IPS-NIHi7 (cell line): ENCODE measurements around the gene HMG20A.
"Not testable (repeated sequence)": the region's sequence is repeated elsewhere in the genome, so short reads cannot be mapped to it uniquely, and the experiment has no call there.

Experiments used
- DNase-seq: peaks from one replicate; pipeline ENCODE4 v3.0.0; 2012; ENCODE audit warnings: mixed read lengths; ENCODE audit errors: extremely low spot score

HMG20A gene

DNA sequence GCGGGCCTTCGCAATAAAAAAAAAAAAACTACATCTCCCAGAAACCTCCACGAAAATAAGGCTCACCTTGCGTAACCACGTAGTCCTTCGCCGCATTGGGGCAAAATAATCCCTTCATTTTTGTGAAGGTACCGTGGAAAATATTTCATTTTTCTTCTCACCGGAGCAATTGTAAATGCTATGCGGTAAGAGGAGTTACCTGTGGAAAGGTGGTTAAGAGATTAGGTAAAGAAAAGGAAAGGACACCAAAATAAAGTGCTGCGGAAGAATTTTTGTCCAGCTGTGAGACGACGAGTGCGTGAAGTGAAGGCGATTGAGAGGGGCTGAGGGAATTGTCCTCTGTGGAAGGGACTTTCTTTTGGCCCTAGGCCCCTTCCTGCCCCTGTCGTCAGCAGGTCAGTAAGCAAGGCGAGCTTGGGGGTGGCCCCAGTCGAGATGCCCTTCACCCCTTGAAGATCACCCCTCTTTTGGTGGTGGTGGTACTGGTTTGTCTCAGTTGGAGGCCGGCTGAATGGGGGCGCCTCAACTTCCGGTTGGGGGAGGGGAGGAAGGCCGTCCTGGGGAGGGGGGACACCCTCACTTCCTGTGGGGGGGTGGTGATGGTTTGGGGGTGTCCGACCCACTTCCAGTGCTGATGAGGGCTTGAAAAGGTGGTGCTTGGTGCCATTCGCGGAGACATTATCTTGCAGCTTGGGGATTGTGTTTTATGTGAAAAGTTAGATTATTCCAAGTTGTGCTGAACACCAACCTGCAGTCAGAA lies at the start of gene HMG20A:
Gene HMG20A (plus strand): TSS at position 279 of the 760 bp plus-strand sequence. CDS start 37,520 bp downstream, outside the sequence.
- peak; percentile 64 for DNase-seq

GRCh38 chr15:77371850-77372563 lies 48.7 kb upstream of the HMG20A start:
- DNase-seq, result no peak

DNA sequence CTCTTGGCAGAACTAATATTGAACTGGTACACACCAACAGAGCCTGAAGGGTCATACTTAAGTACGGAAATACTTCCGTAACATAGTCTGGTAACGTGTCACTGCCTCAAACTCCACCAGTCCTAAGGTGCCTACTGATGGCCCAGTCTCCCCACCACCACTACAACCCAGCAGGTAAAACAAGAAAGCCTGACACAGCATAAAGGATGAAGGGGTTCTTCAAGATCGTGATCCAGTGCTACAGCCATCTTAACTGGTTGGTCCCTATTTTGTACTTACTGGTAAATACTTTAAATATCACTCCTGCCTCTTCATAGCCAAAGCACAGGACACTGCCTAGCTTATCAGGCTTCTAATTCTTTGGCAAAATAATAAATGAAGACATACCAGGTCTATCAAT lies 47.2 kb upstream of the HMG20A start:
- DNase-seq, result no peak

DNA sequence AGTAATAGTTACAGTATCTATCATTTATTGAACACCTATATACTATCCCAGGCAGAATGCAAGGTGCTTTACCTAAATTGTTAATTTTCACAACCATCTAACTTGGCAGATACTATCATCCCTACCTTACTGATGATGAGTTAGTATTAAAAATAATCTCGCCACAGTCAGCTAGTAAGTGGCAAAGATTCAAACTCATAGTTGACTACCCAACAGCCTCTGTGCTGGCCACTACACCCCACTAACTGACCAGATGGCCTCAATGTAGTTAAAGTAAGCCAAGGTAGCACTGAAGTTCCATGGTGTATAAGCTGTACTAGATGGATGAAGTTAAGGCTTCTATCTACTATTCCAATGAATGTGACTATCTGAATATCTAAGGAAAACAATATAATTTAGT lies 45.6 kb upstream of the HMG20A start:
- no peak for DNase-seq

DNA sequence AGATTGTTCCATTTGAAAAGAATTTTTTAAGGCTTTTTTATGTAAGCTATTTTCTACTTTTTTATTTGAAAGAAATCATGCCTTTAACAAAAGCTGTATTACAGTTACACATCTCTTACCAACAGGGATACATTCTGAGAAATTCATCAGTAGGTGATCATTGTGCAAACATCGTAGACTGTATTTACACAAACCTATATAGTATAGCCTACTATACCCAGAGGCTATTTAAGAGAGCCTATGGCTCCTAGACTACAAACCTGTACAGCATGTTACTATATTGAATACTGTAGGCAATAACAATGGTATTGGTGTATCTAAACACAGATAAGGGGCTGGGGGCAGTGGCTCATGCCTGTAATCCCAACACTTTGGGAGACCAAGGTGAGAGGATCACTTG lies 43.9 kb upstream of the HMG20A start:
- no peak for DNase-seq

- no peak for DNase-seq
Measured at GRCh38 chr15:77380033-77380432, 40.7 kb upstream of the HMG20A start.

DNA sequence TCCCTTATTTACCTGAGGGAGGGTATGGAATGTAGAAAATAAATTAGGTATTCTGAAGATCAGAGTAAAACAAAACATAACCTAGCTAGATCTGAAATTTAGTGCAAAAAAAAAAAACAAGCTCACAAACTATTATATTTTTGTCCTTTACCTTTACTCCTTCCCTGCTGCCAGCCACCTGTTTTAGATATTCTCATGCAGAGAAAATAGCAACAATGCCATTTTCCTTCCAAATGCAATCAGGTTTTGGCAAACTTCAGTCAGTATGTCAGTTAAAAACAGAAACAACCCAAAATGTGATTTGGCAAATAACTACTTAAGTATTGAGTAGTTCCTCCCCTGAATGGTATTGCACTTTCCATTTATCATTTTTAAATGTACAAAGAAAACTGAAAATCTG lies 36.6 kb upstream of the HMG20A start:
- no peak for DNase-seq

DNA sequence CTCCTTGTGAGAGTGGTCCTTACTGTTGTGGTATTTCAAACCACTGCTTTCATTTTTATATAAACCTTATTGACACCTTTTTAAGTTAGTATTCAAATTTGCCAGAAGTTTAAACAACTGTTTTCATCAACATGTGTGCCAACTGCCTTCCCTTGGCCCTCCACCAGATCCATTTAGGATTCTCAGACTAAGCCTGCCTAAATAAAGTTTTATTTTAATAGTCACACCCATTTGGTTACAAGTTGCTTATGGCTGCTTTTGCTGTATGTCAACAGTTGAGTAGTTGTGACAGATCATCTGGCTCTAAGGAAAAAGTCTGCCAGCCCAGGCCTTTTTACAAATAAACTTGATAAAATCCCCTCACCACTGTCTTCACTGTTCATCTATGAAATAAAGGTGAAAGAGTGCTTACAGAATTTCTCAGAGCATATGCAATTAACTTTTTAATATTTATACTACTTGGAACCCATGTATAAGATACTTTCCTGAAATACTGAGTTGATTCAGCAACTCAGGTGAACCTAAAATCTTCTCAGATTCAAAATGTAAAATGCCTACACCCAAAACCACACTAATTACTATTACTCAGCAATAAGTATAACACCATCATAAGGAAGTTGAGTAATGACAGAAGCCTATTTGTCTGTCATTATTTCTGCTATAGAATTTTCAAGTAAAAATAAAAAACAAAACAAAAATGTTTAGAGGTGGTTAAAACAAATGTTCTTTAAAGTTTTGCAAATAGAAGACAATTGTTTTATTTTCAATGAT lies 35.9 kb upstream of the HMG20A start:
- no peak for DNase-seq

DNA sequence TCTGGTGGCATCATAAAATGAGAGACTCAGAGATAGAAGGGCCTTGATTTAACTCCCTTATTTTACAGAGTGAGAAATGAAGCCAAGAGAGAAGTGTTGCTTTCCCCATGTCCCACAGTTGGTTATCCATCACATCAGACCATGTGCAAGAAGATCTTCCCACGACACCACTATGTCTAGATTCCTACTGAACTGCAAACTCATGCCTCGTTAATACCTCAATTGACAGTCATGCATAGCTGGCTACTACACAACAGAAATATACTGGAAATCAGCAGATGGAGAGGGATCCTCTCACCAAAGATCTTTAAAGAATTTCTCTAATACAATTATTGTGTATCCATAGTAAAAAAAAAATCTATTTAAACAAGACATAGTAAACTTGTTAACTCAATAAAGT lies 34.1 kb upstream of the HMG20A start:
- DNase-seq, result no peak

GRCh38 chr15:77387365-77388105 lies 33.2 kb upstream of the HMG20A start:
- DNase-seq, result no peak

- no peak for DNase-seq
Measured at GRCh38 chr15:77391372-77391951, 29.2 kb upstream of the HMG20A start.

GRCh38 chr15:77392762-77393470 lies 27.8 kb upstream of the HMG20A start:
- no peak for DNase-seq

- no peak for DNase-seq
Measured at GRCh38 chr15:77393471-77393840, 27.2 kb upstream of the HMG20A start.

DNA sequence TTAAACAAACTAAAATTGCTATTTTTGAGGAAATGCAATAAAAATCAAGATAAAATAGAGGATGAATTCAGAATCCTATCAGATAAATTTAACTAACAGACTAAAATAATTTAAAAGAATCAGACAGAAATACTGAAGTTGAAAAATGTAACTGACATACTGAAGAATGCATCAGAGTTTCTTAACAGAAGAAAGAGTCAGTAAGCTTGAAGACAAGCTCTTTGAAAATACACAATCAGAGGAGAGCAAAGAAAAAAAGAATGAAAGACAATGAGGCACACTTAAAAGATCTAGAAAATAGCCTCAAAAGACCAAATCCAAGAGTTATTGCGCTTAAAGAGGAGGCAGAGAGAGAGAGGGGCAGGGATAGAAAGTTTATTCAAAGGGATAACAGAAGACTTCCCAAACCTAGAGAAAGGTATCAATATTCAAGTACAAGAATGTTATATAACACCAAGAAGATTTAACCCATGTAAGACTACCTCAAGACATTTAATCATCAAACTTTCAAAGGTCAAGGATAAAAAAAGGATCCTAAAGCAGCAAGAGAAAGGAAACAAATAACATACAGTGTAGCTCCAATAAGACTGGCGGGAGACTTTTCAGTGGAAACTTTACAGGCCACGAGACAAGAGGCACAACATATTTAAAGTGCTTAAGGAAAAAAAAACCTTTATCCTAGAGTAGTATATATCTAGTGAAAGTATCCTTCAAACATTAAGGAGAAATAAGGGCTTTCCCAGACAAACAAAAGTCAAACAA lies 25.5 kb upstream of the HMG20A start:
- no peak for DNase-seq

DNA sequence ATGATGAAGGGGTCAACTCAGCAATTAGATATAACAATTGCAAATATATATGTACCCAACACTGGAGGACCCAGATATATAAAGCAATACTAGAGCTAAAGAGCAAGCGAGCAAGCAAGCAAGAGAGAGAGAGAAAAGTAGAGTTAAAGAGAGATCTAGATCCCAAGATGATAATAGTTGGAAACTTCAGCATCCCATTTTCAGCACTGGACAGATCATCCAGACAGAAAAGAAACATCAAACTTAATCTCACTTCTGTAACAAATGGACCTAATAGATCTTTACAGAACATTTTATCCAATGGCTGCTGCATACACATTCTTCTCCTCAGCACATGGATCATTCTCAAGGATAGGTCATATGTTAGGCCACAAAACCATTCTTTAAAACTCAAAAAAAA lies 24.0 kb upstream of the HMG20A start:
- no peak for DNase-seq

DNA sequence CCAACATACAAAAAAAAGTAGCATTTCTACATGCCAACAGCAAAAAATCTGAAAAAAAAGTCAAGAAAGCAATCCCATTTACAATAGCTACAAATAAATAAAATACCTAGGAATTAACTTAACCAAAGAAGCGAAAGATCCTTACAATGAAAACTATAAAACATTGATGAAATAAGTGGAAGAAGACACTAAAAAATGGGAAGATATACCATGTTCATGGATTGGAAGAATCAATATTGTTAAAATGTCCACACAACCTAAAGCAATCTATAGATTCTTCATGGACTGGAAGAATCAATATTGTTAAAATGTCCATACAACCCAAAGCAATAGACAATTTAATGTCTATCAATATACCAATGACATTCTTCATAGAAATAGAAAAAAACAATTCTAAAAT lies 21.8 kb upstream of the HMG20A start:
- no peak for DNase-seq

GRCh38 chr15:77400258-77400657 lies 20.4 kb upstream of the HMG20A start:
- no peak for DNase-seq

DNA sequence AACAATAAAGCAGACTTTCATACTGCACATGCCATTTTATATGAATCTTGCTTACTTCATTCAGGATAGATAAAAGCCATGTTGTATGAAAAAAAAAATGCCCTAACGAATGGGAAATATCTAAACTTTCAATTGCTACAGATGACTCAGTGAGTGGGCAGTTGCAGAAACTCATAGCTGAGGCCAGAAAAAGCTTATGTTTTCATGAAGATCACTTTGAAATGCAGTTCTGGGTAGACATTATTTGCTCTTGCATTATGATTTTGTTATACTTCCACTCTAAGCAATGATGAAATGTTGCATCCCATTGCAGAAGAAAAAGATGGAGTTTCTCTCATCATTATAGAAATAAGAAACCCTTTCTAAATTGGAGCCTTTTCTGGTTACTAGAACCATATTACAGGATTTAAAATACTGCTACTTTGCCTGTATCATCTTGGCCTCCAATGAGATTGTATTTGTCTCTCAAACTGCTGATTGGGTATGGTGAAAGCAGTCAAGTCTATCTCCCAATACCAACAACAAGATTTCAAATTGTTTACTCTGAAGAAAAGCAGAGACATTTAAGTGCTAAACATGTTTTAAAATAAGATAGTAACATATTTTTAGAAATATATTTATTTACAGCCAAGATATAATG lies 17.8 kb upstream of the HMG20A start:
- no peak for DNase-seq

DNA sequence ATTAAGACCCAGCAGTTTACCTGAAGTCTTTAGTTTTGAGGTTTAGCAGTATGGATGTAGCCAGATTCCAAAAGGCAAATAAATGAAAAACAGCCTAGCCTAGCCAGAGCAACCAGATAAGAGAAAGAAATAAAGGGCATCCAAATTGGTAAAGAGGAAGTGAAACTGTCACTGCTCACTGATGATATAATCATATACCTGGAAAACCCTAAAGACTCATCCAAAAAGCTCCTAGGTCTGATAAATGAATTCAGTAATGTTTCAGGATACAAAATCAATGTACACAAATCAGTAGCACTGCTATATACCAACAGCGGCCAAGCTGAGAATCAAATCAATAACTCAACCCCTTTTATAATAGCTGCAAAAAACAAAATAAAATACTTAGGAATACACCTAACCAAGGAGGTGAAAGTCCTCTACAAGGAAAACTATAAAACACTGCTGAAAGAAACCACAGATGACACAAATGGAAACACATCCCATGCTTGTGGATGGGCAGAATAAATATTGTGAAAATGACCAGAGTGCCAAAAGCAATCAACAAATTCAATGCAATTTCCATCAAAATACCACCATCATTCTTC lies 14.4 kb upstream of the HMG20A start:
- DNase-seq, result not testable (repeated sequence)
